GM12878 (cell line): Measurements from ENCODE around the gene ATG9B. TPM values are rescaled to one million over a fixed set of nuclear protein-coding genes. Genes with fewer than 3 reads are reported as not detected.

Experiments used
- ATAC-seq: fragments of 200-7000 bp; cut with Tn5 transposase; 3 replicates; pipeline ENCODE4 v1.9.1; 2020; ENCODE audit warnings: mild to moderate bottlenecking, moderate library complexity
- BruUV-seq: library from RNA; stranded (reverse); fragments of 400-500 nt; replicated peaks from 2 replicates; lab custom pipeline; 2021; lab: Mats Ljungman, UMichigan
- CTCF ChIA-PET: fragments of 300-600 bp; sonication (Branson Sonifier 250); formaldehyde crosslinking; extraction: SDS; loops from one replicate; lab custom pipeline; 2021; ENCODE audit warnings: inconsistent platforms; lab: Yijun Ruan, JAX
- POLR2A ChIA-PET: fragments of 350-600 bp; formaldehyde crosslinking; extraction: SDS; loops from one replicate; lab custom pipeline; 2021; ENCODE audit warnings: inconsistent platforms; lab: Charles Lee
- RAD21 ChIA-PET: fragments of 300-600 bp; sonication (Branson Sonifier 250); formaldehyde crosslinking; loops from one replicate; lab custom pipeline; 2023; ENCODE audit warnings: antibody characterized with exemption; ENCODE audit not compliant: unreplicated experiment; lab: Charles Lee
- SMC1A ChIA-PET: fragments of 300-600 bp; sonication (Branson Sonifier 250); formaldehyde crosslinking; loops from one replicate; lab custom pipeline; 2023; ENCODE audit not compliant: unreplicated experiment, uncharacterized antibody; lab: Charles Lee
- DNase-seq: peaks from one replicate; pipeline ENCODE4 v3.0.0-alpha.2; 2011; ENCODE audit warnings: low read depth, low spot score
- FAIRE-seq: peaks from 3 replicates; lab custom pipeline; 2011; peaks lifted over from hg19 to GRCh38; lab: Jason Lieb, UNC
- H2AFZ ChIP-seq: 2 replicates; pipeline ENCODE4 v1.6.0; 2011; ENCODE audit warnings: low read depth, low read length, control low read depth; ENCODE audit not compliant: control insufficient read depth
- H3K27ac ChIP-seq: 2 replicates; pipeline ENCODE4 v1.5.1; 2011; ENCODE audit warnings: control low read depth; ENCODE audit not compliant: control insufficient read depth, insufficient read depth
- H3K27me3 ChIP-seq, 2 experiments: replicated peaks in 1 of 2; 2 replicates each; pipeline versions ENCODE4 v1.6.0 to v1.6.1; 2011; ENCODE audit warnings: low read length in 1 of 2; ENCODE audit not compliant: control insufficient read depth in 2 of 2, insufficient read depth in 2 of 2
- H3K36me3 ChIP-seq, 2 experiments: 2 replicates each; pipeline ENCODE4 v1.5.1; 2011; ENCODE audit warnings: low read length in 1 of 2; ENCODE audit not compliant: control insufficient read depth in 2 of 2, insufficient read depth in 2 of 2
- H3K4me1 ChIP-seq: 2 replicates; pipeline ENCODE4 v1.6.1; 2011; ENCODE audit warnings: mild to moderate bottlenecking, low read length, moderate library complexity, mixed read lengths; ENCODE audit not compliant: control insufficient read depth, insufficient read depth
- H3K4me2 ChIP-seq: 2 replicates; pipeline ENCODE4 v1.6.0; 2011; ENCODE audit warnings: control low read depth; ENCODE audit not compliant: control insufficient read depth, insufficient read depth
- H3K4me3 ChIP-seq: fragments of 200-600 bp; sonication (generic); 2 replicates; pipeline ENCODE4 v1.5.1; 2016
- H3K79me2 ChIP-seq: 2 replicates; pipeline ENCODE4 v1.6.0; 2011; ENCODE audit warnings: low read length; ENCODE audit not compliant: control insufficient read depth, insufficient read depth
- H3K9ac ChIP-seq: 2 replicates; pipeline ENCODE4 v1.8.0; 2011; ENCODE audit warnings: low read length, control low read depth, mixed read lengths; ENCODE audit not compliant: control insufficient read depth, insufficient read depth
- H3K9me3 ChIP-seq: replicated peaks from 3 replicates; pipeline ENCODE4 v1.5.1; 2011; ENCODE audit warnings: mild to moderate bottlenecking, low read length; ENCODE audit not compliant: control insufficient read depth, insufficient read depth
- H4K20me1 ChIP-seq: 2 replicates; pipeline ENCODE4 v1.6.0; 2011; ENCODE audit not compliant: control insufficient read depth, insufficient read depth
- ATF7 ChIP-seq: fragments of 450-650 bp; IDR thresholded peaks from 2 replicates; pipeline ENCODE4 v1.6.1; 2016; ENCODE audit warnings: low read depth, mild to moderate bottlenecking
- BMI1 ChIP-seq: fragments of 450-650 bp; IDR thresholded peaks from 2 replicates; pipeline ENCODE4 v1.6.1; 2016; ENCODE audit warnings: mild to moderate bottlenecking, moderate library complexity, borderline replicate concordance
- CHD4 ChIP-seq: fragments of 200-600 bp; sonication (generic); IDR thresholded peaks from 2 replicates; pipeline ENCODE4 v1.6.1; 2016; ENCODE audit warnings: mild to moderate bottlenecking
- CREM ChIP-seq: IDR thresholded peaks from 2 replicates; pipeline ENCODE4 v1.6.1; 2014; ENCODE audit warnings: antibody characterized with exemption, low read depth
- FOXK2 ChIP-seq: fragments of 450-650 bp; IDR thresholded peaks from 2 replicates; pipeline ENCODE4 v1.6.1; 2017; ENCODE audit warnings: mild to moderate bottlenecking, moderate library complexity
- HDAC2 ChIP-seq: fragments of 200-600 bp; sonication (generic); IDR thresholded peaks from 2 replicates; pipeline ENCODE4 v1.6.1; 2017
- MLLT1 ChIP-seq: fragments of 450-650 bp; IDR thresholded peaks from 2 replicates; pipeline ENCODE4 v1.6.1; 2016; ENCODE audit warnings: mild to moderate bottlenecking
- NR2F1 ChIP-seq: fragments of 450-650 bp; conservative IDR thresholded peaks from 2 replicates; pipeline ENCODE4 v1.6.1; 2017; ENCODE audit warnings: mild to moderate bottlenecking
- POLR2AphosphoS2 ChIP-seq: IDR thresholded peaks from 2 replicates; pipeline ENCODE4 v1.6.1; 2011; ENCODE audit warnings: low read depth, mild to moderate bottlenecking, low read length, improper control_type of control experiment, moderate library complexity
- RB1 ChIP-seq: fragments of 450-650 bp; formaldehyde crosslinking; IDR thresholded peaks from 2 replicates; pipeline ENCODE4 v1.6.1; 2017; ENCODE audit warnings: mild to moderate bottlenecking, borderline replicate concordance
- RFX5 ChIP-seq: IDR thresholded peaks from 2 replicates; pipeline ENCODE4 v1.6.1; 2011; ENCODE audit warnings: low read depth, low read length, improper control_type of control experiment
- SIX5 ChIP-seq: IDR thresholded peaks from 2 replicates; pipeline ENCODE4 v1.6.1; 2011; ENCODE audit warnings: mild to moderate bottlenecking, low read depth, low read length, moderate library complexity; ENCODE audit not compliant: severe bottlenecking
- SMARCA5 ChIP-seq: fragments of 450-650 bp; IDR thresholded peaks from 2 replicates; pipeline ENCODE4 v1.6.1; 2017; ENCODE audit warnings: mild to moderate bottlenecking
- SPI1 ChIP-seq: IDR thresholded peaks from 2 replicates; pipeline ENCODE4 v1.6.1; 2011; ENCODE audit warnings: low read depth, mild to moderate bottlenecking, low read length, moderate library complexity, borderline replicate concordance; ENCODE audit not compliant: insufficient read depth
- USF1 ChIP-seq: IDR thresholded peaks from 2 replicates; pipeline ENCODE4 v1.6.1; 2011; ENCODE audit warnings: borderline replicate concordance, low read depth, mild to moderate bottlenecking, moderate library complexity, mixed read lengths, low read length; ENCODE audit not compliant: insufficient read depth; ENCODE audit errors: extremely low read length
- YBX1 ChIP-seq: fragments of 450-650 bp; IDR thresholded peaks from 2 replicates; pipeline ENCODE4 v1.6.1; 2016; ENCODE audit warnings: antibody characterized with exemption
- ZBTB11 ChIP-seq: fragments of 450-650 bp; formaldehyde crosslinking; IDR thresholded peaks from 2 replicates; pipeline ENCODE4 v1.5.0; 2022; ENCODE audit warnings: mild to moderate bottlenecking, missing genetic modification characterization
- ZNF24 ChIP-seq: fragments of 450-650 bp; IDR thresholded peaks from 2 replicates; pipeline ENCODE4 v1.6.1; 2017; ENCODE audit warnings: antibody characterized with exemption, mild to moderate bottlenecking
- ZNF274 ChIP-seq: IDR thresholded peaks from one replicate; pipeline ENCODE4 v1.8.0; 2011; ENCODE audit not compliant: insufficient read length, insufficient read depth
- WGBS: methylation state at CpG from one replicate; pipeline ENCODE4 v1.1.6; 2016; ENCODE audit warnings: low lambda C conversion rate; ENCODE audit not compliant: insufficient replicate concordance, insufficient coverage; ENCODE audit errors: missing lambda C conversion rate; 5-methylcytosine and 5-hydroxymethylcytosine counted together
- in situ Hi-C: fragments of 300-500 bp; cut with MboI; formaldehyde crosslinking; loops from 9 replicates; pipeline ENCODE4 v1.14.3; 2018; ENCODE audit warnings: mixed read lengths
- intact Hi-C: fragments of 100-400 bp; cut with micrococcal nuclease; formaldehyde crosslinking; loops from one replicate; pipeline ENCODE4 v1.14.2; 2022; ENCODE audit not compliant: unreplicated experiment
- polyA plus RNA-seq, 11 experiments: library from polyadenylated mRNA; depleted of rRNA in 4 of 11; unstranded in 6 of 11; stranded (reverse) in 5 of 11; fragments of >200 nt; fragmentation: Nextera tagmentation in 4 of 11; fragmentation: Illumina TruSeq in 1 of 11; extraction: Ambion mirVana in 4 of 11; extraction: Trizol in 1 of 11; gene quantifications; 1 replicate in 1 of 11; 2 replicates in 10 of 11; pipeline versions ENCODE4 v1.2.1 to v1.2.3, GENCODE V29; 2011 to 2016; ENCODE audit warnings: inconsistent platforms in 2 of 11, missing spikeins in 2 of 11, low read depth in 1 of 11
- total RNA-seq, 4 experiments: library from RNA; depleted of rRNA in 3 of 4; stranded (reverse); fragments of >200 nt in 3 of 4; fragmentation: Illumina TruSeq in 1 of 4; extraction: Trizol in 1 of 4; gene quantifications; 2 replicates each; pipeline versions ENCODE4 v1.2.1 to v1.2.3, GENCODE V29; 2013 to 2021

ATG9B gene
- total and polyA plus RNA-seq, 10 of the 15 experiments (the other 5 are each of a cell fraction or from before 2014, with no cell fraction given) = 0.01 to 0.83 (median 0.12) TPM; not detected in 2

- in situ Hi-C loops (no loop called here), intact Hi-C loops (loop anchor here (1.0 to 2.0 kb wide), 4 partner anchors 22 to 53 kb away; partner anchors contain the start of genes ABCB8 and FASTK)
- Histone ChIP-seq H4K20me1 (no peaks in the 10 kb centered on the region), H3K9me3 (no peaks in the 10 kb centered on the region), H3K36me3 (no peaks in the 10 kb centered on the region), H3K9ac (peak overlapping the region; percentile 86), H3K4me3 (peak overlapping the region; percentile 99), H3K27ac (peak overlapping the region; percentile 88), H3K27me3 (no peaks in the 10 kb centered on the region), H3K4me2 (peak overlapping the region; percentile 98), H3K4me1 (peaks cover 24% of the 10 kb centered on the region), H3K79me2 (peaks cover 21% of the 10 kb centered on the region), H2AFZ (peak overlapping the region; percentile 92)
- BruUV-seq = TSS peak; percentile 80
- ChIA-PET SMC1A (interaction anchor here (1.0 kb wide), 3 partner anchors 25 to 29 kb away, joined by 3 to 5 read pairs (median 3); partner anchors contain the start of gene TMUB1), CTCF (interaction anchor here (0.6 to 1.6 kb wide), 7 partner anchors 22 to 252 kb away, joined by 3 to 8 read pairs (median 3); partner anchors contain the start of genes ABCB8, FASTK and TMUB1), POLR2A (interaction anchor here (0.5 to 1.4 kb wide), 6 partner anchors 23 to 137 kb away, joined by 3 to 9 read pairs (median 4); partner anchors contain the start of genes AGAP3, FASTK and TMUB1), RAD21 (no interaction called here)
- DNase-seq (peak; percentile 95), ATAC-seq (peak; percentile 93), FAIRE-seq (peak; percentile 100)
- under 1% methylated on average over 46 of the region's 46 CpGs for WGBS
- no peak for TF ChIP-seq ZNF24
- no peak for TF ChIP-seq ZBTB11 (CRISPR knock-in tag)
- no peak for TF ChIP-seq POLR2AphosphoS2
- peak; percentile 66; the same call in 1 of the 2 replicates for TF ChIP-seq MLLT1
- TF ChIP-seq ZNF274 = no peak
- TF ChIP-seq FOXK2 = peak; percentile 66; the same call in 1 of the 2 replicates
- TF ChIP-seq SIX5 = peak; percentile 96
- TF ChIP-seq BMI1 = no peak
- peak; percentile 94 for TF ChIP-seq CREM
- no peak for TF ChIP-seq SMARCA5
- TF ChIP-seq HDAC2 = no peak
- no peak for TF ChIP-seq CHD4
- TF ChIP-seq USF1 = no peak
- TF ChIP-seq RFX5 = no peak
- TF ChIP-seq NR2F1 = peak; percentile 75
- no peak for TF ChIP-seq SPI1
- TF ChIP-seq YBX1 = no peak
- TF ChIP-seq ATF7 = peak; percentile 67; the same call in 1 of the 2 replicates
- TF ChIP-seq RB1 = no peak; the same call in 1 of the 2 replicates
These were observed 33.9 kb upstream of the ATG9B start for GRCh38 chr7:151057989-151058780.
